ENCODE results near the gene FUT6.

DNA sequence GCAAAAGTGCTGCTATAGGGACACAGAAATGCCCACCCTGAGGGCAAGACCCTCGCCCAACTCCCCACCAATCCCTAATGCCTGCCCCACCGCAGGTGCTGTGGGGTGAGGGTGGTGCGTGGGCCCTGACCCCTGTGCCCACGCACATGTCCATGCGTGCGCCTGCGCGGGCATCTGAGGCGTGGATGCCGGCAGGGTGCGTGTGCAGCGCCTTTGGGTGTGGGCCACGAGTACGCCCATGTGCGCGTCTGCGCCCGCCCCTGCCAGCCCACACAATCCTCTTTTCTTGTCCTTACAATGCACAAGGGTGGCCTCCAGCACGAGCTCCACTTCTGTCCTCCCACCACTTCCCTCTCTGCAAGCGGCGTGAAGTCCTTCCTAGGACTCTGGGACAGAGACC is 14.3 kb downstream of the FUT6 start:
- no peak for TF ChIP-seq POLR2A (IDR thresholded peaks at IDR 0.05; ENCODE audit: low read depth)
- TF ChIP-seq CTCF (IDR thresholded peaks at IDR 0.05) = no peak
- no peak for TF ChIP-seq EP300 (IDR thresholded peaks at IDR 0.05)

Measured in esophagus muscularis mucosa (tissue), 4 donors.